ENCODE measurements around the gene GPR162.

DNA sequence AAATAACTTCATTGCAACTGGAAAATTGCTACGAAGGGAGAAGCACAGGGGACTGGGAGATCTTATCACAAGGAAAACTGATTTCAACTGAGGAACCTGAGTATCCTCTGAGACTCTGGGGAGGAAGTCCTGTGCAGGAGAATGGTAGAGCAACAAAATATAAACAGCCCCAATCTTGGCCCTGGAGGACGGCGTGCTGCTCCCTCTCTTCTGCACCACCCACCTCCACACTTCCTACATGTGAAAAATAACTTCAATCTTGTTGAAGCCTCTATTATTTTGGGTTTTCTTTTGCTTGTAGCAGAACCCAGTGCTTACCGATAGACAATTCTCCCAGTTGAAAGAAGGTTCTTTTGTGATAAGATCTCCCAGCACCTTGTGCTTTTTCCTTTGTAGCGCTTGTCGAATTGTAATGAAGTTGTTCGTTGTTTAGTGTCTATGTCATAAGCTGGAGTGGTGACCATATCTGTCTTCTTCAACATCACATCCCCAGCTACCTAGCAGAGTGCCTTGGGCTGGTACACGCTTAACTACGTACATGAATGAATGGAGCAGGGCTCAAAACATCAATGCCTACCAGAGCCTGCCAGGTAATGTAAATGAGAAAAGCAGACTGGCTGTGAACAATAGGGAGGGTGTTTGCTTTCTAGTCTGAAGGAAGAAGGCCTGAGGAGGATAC lies 35.1 kb upstream of the GPR162 start:
- TF ChIP-seq, protein P1, sequence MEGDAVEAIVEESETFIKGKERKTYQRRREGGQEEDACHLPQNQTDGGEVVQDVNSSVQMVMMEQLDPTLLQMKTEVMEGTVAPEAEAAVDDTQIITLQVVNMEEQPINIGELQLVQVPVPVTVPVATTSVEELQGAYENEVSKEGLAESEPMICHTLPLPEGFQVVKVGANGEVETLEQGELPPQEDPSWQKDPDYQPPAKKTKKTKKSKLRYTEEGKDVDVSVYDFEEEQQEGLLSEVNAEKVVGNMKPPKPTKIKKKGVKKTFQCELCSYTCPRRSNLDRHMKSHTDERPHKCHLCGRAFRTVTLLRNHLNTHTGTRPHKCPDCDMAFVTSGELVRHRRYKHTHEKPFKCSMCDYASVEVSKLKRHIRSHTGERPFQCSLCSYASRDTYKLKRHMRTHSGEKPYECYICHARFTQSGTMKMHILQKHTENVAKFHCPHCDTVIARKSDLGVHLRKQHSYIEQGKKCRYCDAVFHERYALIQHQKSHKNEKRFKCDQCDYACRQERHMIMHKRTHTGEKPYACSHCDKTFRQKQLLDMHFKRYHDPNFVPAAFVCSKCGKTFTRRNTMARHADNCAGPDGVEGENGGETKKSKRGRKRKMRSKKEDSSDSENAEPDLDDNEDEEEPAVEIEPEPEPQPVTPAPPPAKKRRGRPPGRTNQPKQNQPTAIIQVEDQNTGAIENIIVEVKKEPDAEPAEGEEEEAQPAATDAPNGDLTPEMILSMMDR (IDR thresholded peaks at IDR 0.05; ENCODE audit: poor library complexity), result no peak
- no peak for TF ChIP-seq EZH2phosphoT487 (IDR thresholded peaks at IDR 0.05; ENCODE audit: low read depth, severe bottlenecking, unreplicated experiment)
- no peak for TF ChIP-seq EZH2 (IDR thresholded peaks at IDR 0.05; ENCODE audit: borderline replicate concordance)

Data from hepatocyte (in vitro differentiated cells).